AG09319 (cell line): Measurements from ENCODE around the gene WDFY3.
A peak's percentile ranks its signal among the peaks of the same experiment; 100 is the strongest.
"Not testable (repeated sequence)": the region's sequence is repeated elsewhere in the genome, so short reads cannot be mapped to it uniquely, and the experiment has no call there.

ENCODE experiments used
- DNase-seq: peaks from one replicate; pipeline ENCODE4 v3.0.0-alpha.2; 2010; ENCODE audit warnings: low read depth; ENCODE audit errors: extremely low read depth
- CTCF ChIP-seq: IDR thresholded peaks from 2 replicates; pipeline ENCODE4 v1.5.1; 2011; ENCODE audit warnings: low read depth, mild to moderate bottlenecking, inconsistent platforms, low read length, moderate library complexity

The WDFY3 gene

DNA sequence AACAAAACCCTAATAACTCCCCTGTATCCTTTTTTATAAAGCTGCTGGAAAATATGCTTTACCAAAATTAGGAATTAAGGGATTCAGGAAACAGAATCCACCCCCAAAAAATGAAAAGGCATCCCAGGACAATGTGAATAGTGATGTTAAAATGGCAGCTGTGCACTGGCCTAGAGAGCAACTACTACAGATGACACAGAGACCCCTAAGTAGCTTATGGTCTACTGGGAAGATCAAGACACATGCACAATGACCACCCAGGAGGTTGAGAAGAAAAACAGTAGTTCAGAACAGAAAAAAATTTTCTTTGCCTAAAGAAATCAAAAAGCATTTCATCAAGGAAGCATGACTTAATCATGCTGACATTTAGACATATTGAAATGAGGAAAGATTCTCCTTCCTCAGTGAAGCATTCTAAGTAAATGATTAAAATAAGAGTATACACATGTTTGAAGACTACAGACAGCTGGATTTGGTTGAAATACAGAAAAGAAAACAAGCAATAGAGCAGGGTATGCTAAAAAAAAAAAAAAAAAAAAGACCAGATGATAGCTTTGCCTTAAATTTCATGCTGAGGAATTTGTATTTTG is 117.3 kb downstream of the WDFY3 start:
- no peak for TF ChIP-seq CTCF
- DNase-seq: peak; percentile 34

GRCh38 chr4:84848432-84848831 is 118.1 kb downstream of the WDFY3 start:
- DNase-seq: no peak
- TF ChIP-seq CTCF: no peak

DNA sequence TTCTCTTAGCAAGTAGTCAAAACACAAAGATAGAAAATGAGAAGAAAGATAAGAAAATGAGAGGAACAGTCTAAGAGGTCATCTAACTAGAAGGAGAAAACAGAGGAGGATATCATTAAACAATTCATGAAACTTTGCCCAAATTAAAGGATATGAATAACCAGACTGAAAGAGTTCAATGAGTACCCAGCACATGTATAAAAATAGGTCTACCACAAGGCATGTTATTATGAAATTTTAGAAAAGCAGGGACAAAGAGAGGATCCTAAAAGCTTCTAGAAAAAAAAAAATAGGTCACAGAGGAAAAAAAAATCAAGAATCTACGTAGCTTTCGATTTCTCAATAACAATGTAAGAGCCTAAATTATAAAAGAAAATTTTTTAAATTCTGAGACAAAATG is 118.5 kb downstream of the WDFY3 start:
- TF ChIP-seq CTCF: no peak
- DNase-seq: no peak

DNA sequence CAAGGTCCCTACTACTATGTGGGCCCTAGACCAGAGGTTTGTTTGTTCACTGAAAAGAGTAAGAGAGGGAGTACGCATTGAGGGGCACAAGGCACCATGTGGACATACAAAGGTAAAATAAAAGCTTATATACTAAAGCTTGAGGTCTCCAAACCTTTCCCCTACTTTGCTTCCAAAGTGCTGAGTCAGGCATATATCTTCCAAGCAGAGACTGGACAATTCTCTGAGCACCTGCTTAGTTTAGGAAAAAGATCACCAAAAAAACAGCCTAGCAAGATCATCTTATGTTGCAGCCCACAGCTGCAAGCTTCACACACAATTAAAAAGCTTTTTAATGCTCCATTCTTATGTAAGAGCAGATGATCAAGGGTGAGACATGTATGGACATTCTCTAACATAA is 119.5 kb downstream of the WDFY3 start:
- DNase-seq: no peak
- TF ChIP-seq CTCF: no peak

- TF ChIP-seq CTCF: no peak
- DNase-seq: no peak
Observed at GRCh38 chr4:84841435-84841834, 125.1 kb downstream of the WDFY3 start.

- DNase-seq: no peak
Observed at GRCh38 chr4:84837751-84838150, 128.7 kb downstream of the WDFY3 start.

GRCh38 chr4:84829633-84830032 is 136.9 kb downstream of the WDFY3 start:
- DNase-seq: not testable (repeated sequence)

More at GRCh38 chr4:84837751-84838150, 128.7 kb downstream of the WDFY3 start:
- TF ChIP-seq CTCF: no peak

GRCh38 chr4:84826681-84827080 is 139.8 kb downstream of the WDFY3 start:
- no peak for TF ChIP-seq CTCF

More at GRCh38 chr4:84826681-84827080, 139.8 kb downstream of the WDFY3 start:
- no peak for DNase-seq
